Measurements from ENCODE around the gene SZRD1. TPM values are rescaled to one million over a fixed set of nuclear protein-coding genes. Genes with fewer than 3 reads are reported as not detected.

SZRD1 gene
- total and polyA plus RNA-seq, 2 of the 8 experiments (the other 6 are each of a cell fraction or from before 2014, with no cell fraction given) = 97.8 to 108 TPM

GRCh38 chr1:16442265-16442664, 75.2 kb downstream of the SZRD1 start:
- Histone ChIP-seq H4K91ac (replicated peaks; ENCODE audit: insufficient read length, low read length) (no peak overlapping the region), H3K14ac (ENCODE audit: insufficient read length) (no peak overlapping the region), H3K4ac (replicated peaks; ENCODE audit: insufficient read length, low read depth, low read length) (no peak overlapping the region), H3K23ac (ENCODE audit: insufficient read length) (no peak overlapping the region), H4K20me1 (replicated peaks in 1 of 2; ENCODE audit: control insufficient read depth in 1 of 2, insufficient read depth in 2 of 2, low read length in 2 of 2) (peaks cover 11 to 20% of the 10 kb centered on the region in 2 experiments), H3K4me2 (ENCODE audit: insufficient read depth in 1 of 2, low read depth in 2 of 2, low read length in 2 of 2) (no peak overlapping the region; a peak in 1 of 4 replicates), H3K56ac (replicated peaks; ENCODE audit: insufficient read length, low read depth, low read length) (no peak overlapping the region), H3K27me3 (replicated peaks in 1 of 4; ENCODE audit: control insufficient read depth in 3 of 4, extremely low read depth in 1 of 4, insufficient read depth in 3 of 4, low read length in 3 of 4) (peaks cover 0 to 4% (median 3%) of the 10 kb centered on the region in 4 experiments; a peak in 1 of 7 replicates), H3K9me3 (ENCODE audit: insufficient read depth in 2 of 2, low read depth in 1 of 2, low read length in 1 of 2) (no peaks in the 10 kb centered on the region), H4K5ac (ENCODE audit: insufficient read length, low read depth, low read length) (no peak overlapping the region), H3K79me1 (ENCODE audit: low read depth, low read length) (no peaks in the 10 kb centered on the region; the same call in 1 of the 2 replicates), H2BK12ac (ENCODE audit: low read depth, low read length) (no peak overlapping the region), H3K9ac (replicated peaks in 1 of 4; ENCODE audit: extremely low read depth in 1 of 4, low read depth in 3 of 4, low read length in 3 of 4) (no peak overlapping the region), H3K4me3 (ENCODE audit: extremely low read depth in 1 of 4, insufficient read depth in 2 of 4, low read depth in 3 of 4, low read length in 4 of 4) (no peak overlapping the region), H3K79me2 (ENCODE audit: control insufficient read depth in 1 of 2, insufficient read depth in 2 of 2, low read length in 2 of 2) (no peaks in the 10 kb centered on the region; a peak in 1 of 4 replicates), H2BK5ac (ENCODE audit: low read depth, low read length) (no peak overlapping the region), H2BK20ac (ENCODE audit: low read length) (no peak overlapping the region), H3K4me1 (replicated peaks in 1 of 4; ENCODE audit: control insufficient read depth in 3 of 4, insufficient read depth in 4 of 4, low read length in 3 of 4) (peaks cover 0 to 2% (median 0%) of the 10 kb centered on the region in 4 experiments; a peak in 3 of 7 replicates), H3K36me3 (ENCODE audit: control insufficient read depth in 2 of 4, insufficient read depth in 4 of 4, low read length in 3 of 4) (peaks cover 0 to 12% (median 2%) of the 10 kb centered on the region in 4 experiments; a peak in 5 of 8 replicates), H4K8ac (ENCODE audit: extremely low read depth, insufficient read depth, low read length) (no peak overlapping the region), H2AK5ac (ENCODE audit: low read depth, low read length) (no peak overlapping the region), H3K27ac (ENCODE audit: low read depth, low read length) (no peak overlapping the region), H3K23me2 (ENCODE audit: low read depth, low read length) (peaks cover 4% of the 10 kb centered on the region; the same call in 1 of the 2 replicates), H2BK120ac (replicated peaks; ENCODE audit: low read depth, low read length) (no peak overlapping the region), H3K18ac (ENCODE audit: extremely low read depth, low read length) (no peak overlapping the region), H2BK15ac (ENCODE audit: low read length) (no peak overlapping the region), H2AFZ (ENCODE audit: low read length) (no peak overlapping the region)
- 95% methylated on average over 7 of the region's 7 CpGs; no CpG with 5 or more reads in 1 of the 2 experiments for WGBS, 2 experiments (ENCODE audit: extremely low coverage in 1 of 2, insufficient coverage in 1 of 2, insufficient read length in 1 of 2, insufficient replicate concordance in 2 of 2, low coverage in 1 of 2, low lambda C conversion rate in 2 of 2, missing lambda C conversion rate in 1 of 2)
- CTCF ChIA-PET (ENCODE audit: partially characterized antibody) = interaction anchor here (0.6 to 2.9 kb wide), 3 partner anchors 12 to 272 kb away, joined by 3 to 11 read pairs (median 3); no protein-coding TSS in a partner anchor
- POLR2A ChIA-PET (ENCODE audit: partially characterized antibody) = interaction anchor here (0.6 to 1.1 kb wide), 2 partner anchors 11 to 107 kb away, joined by 3 read pairs; no protein-coding TSS in a partner anchor
- TF ChIP-seq MAX (IDR thresholded peaks at IDR 0.05) (no peak), SP1 (IDR thresholded peaks at IDR 0.05; ENCODE audit: low read depth, low read length) (no peak)
- DNase-seq (ENCODE audit: low read depth in 1 of 2, low spot score in 2 of 2) (no peak), FAIRE-seq (no peak)

Data from H1 (cell line).